GM12891 (cell line): ENCODE results near the gene HUS1.

Source experiments
- POLR2A ChIP-seq: IDR thresholded peaks from 2 replicates; pipeline ENCODE4 v1.6.1; 2011; ENCODE audit warnings: low read depth, low read length, control low read depth
- POLR2AphosphoS5 ChIP-seq: IDR thresholded peaks from 2 replicates; pipeline ENCODE4 v1.6.1; 2011; ENCODE audit warnings: low read depth, low read length, control low read depth
- SPI1 ChIP-seq: IDR thresholded peaks from 2 replicates; pipeline ENCODE4 v1.6.1; 2011; ENCODE audit warnings: low read depth, low read length, control low read depth
- TAF1 ChIP-seq: IDR thresholded peaks from 2 replicates; pipeline ENCODE4 v1.6.1; 2011; ENCODE audit warnings: low read depth, low read length, control low read depth

- TF ChIP-seq POLR2A (no peak), TAF1 (no peak), POLR2AphosphoS5 (no peak), SPI1 (no peak)
Measured at GRCh38 chr7:47934831-47935230, 44.6 kb downstream of the HUS1 start.
